Right lobe of liver (tissue), 6 donors: ENCODE results near the gene EXOSC6. TPM values are rescaled to one million over a fixed set of nuclear protein-coding genes. Genes with fewer than 3 reads are reported as not detected.
A peak's percentile ranks its signal among the peaks of the same experiment; 100 is the strongest.
"Not testable (repeated sequence)": the region's sequence is repeated elsewhere in the genome, so short reads cannot be mapped to it uniquely, and the experiment has no call there.

ENCODE experiments used
- ATAC-seq, 4 donors: fragments of 200-7000 bp; cut with Tn5 transposase; one replicate each; pipeline ENCODE4 v1.9.1; 2020; ENCODE audit warnings: mild to moderate bottlenecking in 4 of 4, moderate library complexity in 4 of 4
- DNase-seq, 3 donors: peaks; one replicate each; pipeline ENCODE4 v3.0.0-alpha.2; 2020
- H3K27ac ChIP-seq, 3 donors: fragments of 200-600 bp; one replicate each; pipeline ENCODE4 v1.8.0; 2022
- H3K27me3 ChIP-seq, 2 donors: fragments of 200-600 bp; one replicate each; pipeline ENCODE4 v1.8.0; 2022
- H3K36me3 ChIP-seq, 4 donors: fragments of 200-600 bp; sonication (generic) in 1 of 4; one replicate each; pipeline versions ENCODE4 v1.5.1 to v1.8.0; 2017 to 2022; ENCODE audit warnings: control low read depth in 1 of 4
- H3K4me1 ChIP-seq, 4 donors: fragments of 200-600 bp; sonication (generic) in 1 of 4; one replicate each; pipeline versions ENCODE4 v1.5.1 to v1.8.0; 2017 to 2022; ENCODE audit warnings: control low read depth in 1 of 4
- H3K4me3 ChIP-seq, 3 donors: fragments of 200-600 bp; one replicate each; pipeline ENCODE4 v1.8.0; 2022
- H3K9me3 ChIP-seq, 4 donors: fragments of 200-600 bp; sonication (generic) in 1 of 4; one replicate each; pipeline versions ENCODE4 v1.5.1 to v1.8.0; 2017 to 2022; ENCODE audit warnings: control low read depth in 1 of 4
- CTCF ChIP-seq, 4 donors: fragments of 200-600 bp in 3 of 4; fragments of 450-650 bp in 1 of 4; IDR thresholded peaks; one replicate each; pipeline versions ENCODE4 v1.5.1 to v1.8.0; 2016 to 2022; ENCODE audit warnings: antibody characterized with exemption in 4 of 4, mild to moderate bottlenecking in 2 of 4
- POLR2A ChIP-seq: fragments of 450-650 bp; IDR thresholded peaks from one replicate; pipeline ENCODE4 v1.6.1; 2017; ENCODE audit warnings: antibody characterized with exemption, mild to moderate bottlenecking
- WGBS: methylation state at CpG from one replicate; pipeline ENCODE4 v1.1.6; 2018; ENCODE audit warnings: low coverage, low lambda C conversion rate; ENCODE audit not compliant: insufficient coverage; ENCODE audit errors: missing lambda C conversion rate; 5-methylcytosine and 5-hydroxymethylcytosine counted together
- intact Hi-C, 2 donors: fragments of 100-400 bp; cut with DNase I; formaldehyde crosslinking; loops; one replicate each; pipeline versions ENCODE4 v1.11.2 to v1.14.1; 2022
- total RNA-seq, 6 experiments: library from RNA; depleted of rRNA in 2 of 6; stranded (reverse); fragments of >200 nt in 2 of 6; fragmentation: NEBNext Ultra II Directional in 3 of 6; extraction: Animal tissue kit (Norgen Biotek cat#: 25700) in 3 of 6; gene quantifications; one replicate each; pipeline versions ENCODE4 v1.1.0 to v1.2.4, GENCODE V29; 2016 to 2023
- donor health status: DM: no; HTN: yes; CAD: no.
- donor health status: DM: no; HTN: no; CAD: no.
- donor health status: DM: no; HTN: no; CAD: no.
- donor health status: DM: no; HTN: yes; CAD: no.
- donor health status: DM: no; HTN: yes; CAD: no.

The EXOSC6 gene
- total RNA-seq, 6 experiments from 2014 or later, result 6.1 to 13.1 (median 10.2) TPM

DNA sequence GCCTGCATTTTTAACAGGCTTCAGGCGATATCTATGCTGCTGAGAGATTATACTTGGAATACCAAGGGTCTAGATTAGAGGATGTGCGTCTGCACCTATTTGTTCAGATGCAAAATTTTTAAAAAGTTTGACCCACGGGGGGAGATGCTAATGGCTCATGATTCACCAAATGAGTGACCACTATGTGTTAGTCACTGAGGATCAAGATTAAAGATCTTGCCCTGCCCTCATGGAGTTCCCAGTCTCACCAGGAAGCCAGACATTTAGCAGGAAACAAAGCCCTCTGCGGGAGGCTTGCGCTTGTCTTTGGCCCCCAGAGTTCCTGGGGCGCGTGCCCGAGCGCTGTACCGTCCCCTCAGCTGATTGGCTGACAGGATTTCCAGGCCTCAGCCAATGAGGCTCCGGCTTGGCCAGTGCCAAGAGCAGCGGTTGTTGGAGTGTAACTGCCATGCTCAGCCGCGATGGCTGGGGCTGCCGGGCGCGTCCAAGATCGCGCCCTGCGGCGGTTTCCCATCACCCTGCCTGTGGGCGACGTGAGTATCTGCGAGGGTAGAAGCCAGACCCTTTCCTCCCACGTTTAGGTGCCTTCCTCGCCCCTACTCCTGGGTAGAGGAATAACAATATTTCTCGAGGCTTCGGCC lies 42.8 kb upstream of the EXOSC6 start:
- ATAC-seq (no peak), DNase-seq (peak in 1 of 3 donors; percentile 37)
- Histone ChIP-seq H3K27ac (no peak overlapping the region), H3K4me3 (no peak overlapping the region), H3K4me1 (peaks cover 0 to 9% (median 2%) of the 10 kb centered on the region in 4 donors), H3K27me3 (no peaks in the 10 kb centered on the region), H3K9me3 (no peaks in the 10 kb centered on the region), H3K36me3 (no peaks in the 10 kb centered on the region)
- TF ChIP-seq POLR2A, result no peak
- intact Hi-C loops, result no loop called here
- 92% methylated on average over 8 of the region's 28 CpGs for WGBS

DNA sequence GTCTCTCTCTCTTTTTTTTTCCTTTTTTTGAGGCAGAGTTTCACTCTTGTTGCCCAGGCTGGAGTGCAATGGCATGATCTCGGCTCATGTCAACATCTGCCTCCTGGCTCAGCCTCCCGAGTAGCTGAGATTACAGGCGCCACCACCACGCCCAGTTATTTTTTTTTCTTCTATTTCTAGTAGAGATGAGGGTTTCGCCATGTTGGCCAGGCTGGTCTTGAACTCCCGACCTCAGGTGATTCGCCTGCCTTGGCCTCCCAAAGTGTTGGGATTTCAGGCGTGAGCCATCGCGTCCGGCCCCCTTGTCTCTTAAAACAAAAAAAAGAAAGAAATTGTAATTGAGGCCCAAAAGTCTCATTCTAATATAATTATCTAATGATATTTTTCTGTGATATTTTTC lies 40.4 kb upstream of the EXOSC6 start:
- ATAC-seq, result not testable (repeated sequence)

DNA sequence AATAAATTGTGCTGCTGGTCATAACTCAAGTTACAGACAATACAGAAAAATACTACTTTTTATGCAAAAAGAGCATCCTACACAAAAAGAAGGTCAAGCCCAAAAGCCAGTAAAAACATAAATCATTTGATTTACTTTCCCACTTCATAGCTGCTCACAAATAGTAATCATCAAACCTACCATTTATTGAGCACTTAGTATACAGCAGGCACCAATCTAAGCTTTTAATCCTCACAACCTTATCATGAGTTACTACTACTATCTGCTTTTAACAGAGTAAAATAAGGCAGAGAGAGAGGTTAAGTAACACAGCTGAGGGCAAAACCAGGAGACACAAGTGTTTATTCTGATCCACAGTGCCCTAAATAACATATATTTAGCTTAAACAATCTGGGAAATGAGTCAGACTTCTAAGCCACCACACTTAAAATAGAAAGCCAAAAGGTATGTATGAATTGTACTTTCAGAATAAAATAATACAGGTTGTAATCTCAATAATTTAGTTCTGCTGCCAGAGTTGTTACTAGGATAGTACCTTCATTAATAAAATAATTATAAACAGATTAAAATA lies 39.3 kb upstream of the EXOSC6 start:
- Histone ChIP-seq H3K9me3 (no peaks in the 10 kb centered on the region), H3K4me3 (no peak overlapping the region), H3K36me3 (no peaks in the 10 kb centered on the region), H3K4me1 (peaks cover 0 to 17% (median 2%) of the 10 kb centered on the region in 4 donors), H3K27me3 (no peaks in the 10 kb centered on the region), H3K27ac (no peak overlapping the region)
- no peak for ATAC-seq
- TF ChIP-seq POLR2A, result no peak
- TF ChIP-seq CTCF (IDR thresholded peaks at IDR 0.05), result no peak
- intact Hi-C loops, result no loop called here
- DNase-seq, result no peak

More for the DNA sequence above, 40.4 kb upstream of the EXOSC6 start:
- 90% methylated on average over 11 of the region's 11 CpGs for WGBS
- H3K9me3 ChIP-seq, H3K27me3 ChIP-seq, intact Hi-C loops, H3K36me3 ChIP-seq, H3K27ac ChIP-seq, H3K4me3 ChIP-seq: not testable (repeated sequence)
- peak in 1 of 3 donors; percentile 6 for DNase-seq
- peaks cover 0 to 13% (median 2%) of the 10 kb centered on the region in 4 donors for H3K4me1 ChIP-seq

DNA sequence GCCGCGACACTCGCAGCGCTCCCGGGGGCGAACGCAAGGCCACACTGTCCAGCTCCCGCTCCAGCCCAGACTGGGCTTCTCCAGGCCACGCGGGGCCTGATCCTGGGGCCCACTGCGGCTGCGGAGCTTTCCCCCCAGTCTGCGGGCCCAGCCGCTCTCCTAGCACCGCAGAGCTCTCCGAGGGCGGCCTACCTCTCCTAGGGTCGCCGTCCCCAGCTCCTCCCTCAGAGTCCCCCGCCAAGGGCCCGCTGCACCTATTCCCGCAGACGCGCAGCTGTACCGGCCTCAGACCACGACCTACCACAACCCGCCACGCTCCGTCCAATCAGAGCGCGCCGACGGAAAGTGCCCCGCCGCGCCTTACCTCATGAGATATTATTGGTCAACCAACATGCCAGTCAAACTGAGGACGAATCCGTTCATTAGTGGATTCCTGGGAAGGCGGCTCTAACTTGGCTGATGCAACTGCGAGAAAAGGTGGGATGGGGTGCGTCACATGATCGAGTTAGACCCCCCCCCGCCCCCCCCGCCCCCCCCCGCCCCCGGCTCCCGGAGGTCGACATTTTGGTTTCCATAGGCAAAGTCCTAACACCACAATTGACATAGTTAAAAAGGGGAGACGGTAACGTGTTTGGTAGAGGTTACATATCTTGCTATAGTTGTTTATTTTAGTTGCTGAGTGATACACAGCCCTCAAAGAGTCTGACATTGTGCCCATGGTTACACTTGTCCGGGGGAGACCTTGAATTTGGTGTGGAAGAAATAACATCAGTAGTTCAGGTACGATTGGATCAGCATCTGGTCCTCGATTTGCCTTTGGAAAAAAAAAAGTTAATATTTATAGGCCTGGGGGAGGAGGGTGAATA lies 37.7 kb upstream of the EXOSC6 start, which contains the start of gene AARS1:
AARS1 (minus strand) TSS at position 278 of the 866 bp plus-strand sequence. CDS start 6,743 bp downstream, outside the sequence.
- intact Hi-C loops, result no loop called here
- H3K27ac ChIP-seq, result peak within 1 kb of the TSS; percentile 77 to 93 (median 88)
- 5% methylated on average over 19 of the region's 53 CpGs for whole genome bisulfite sequencing

DNA sequence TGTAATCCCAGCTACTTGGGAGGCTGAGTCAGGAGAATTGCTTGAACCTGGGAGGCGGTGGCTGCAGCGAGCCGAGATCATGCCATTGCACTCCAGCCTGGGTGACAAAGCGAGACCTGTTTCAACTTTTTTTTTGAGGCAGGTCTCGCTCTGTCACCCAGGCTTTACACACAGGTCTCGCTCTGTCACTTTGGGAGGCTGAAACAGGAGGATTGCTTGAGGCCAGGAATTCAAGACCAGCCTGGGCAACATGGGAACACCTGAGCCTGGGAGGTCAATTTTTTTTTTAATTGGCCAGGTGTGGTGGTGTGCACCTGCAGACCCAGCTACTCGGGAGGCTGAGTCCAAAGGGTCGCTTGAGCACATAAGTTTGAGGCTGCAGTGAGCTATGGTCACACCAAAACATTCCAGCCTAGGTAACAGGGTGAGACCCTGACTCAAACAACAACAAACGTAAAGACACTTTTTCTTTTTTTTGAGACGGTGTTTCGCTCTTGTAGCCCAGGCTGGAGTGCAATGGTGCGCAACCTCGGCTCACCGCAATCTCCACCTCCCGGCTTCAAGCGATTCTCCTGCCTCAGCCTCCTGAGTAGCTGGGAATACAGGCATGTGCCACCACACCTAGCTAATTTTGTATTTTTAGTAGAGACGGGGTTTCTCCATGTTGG lies 35.7 kb upstream of the EXOSC6 start:
- H3K27ac ChIP-seq, H3K9me3 ChIP-seq, ATAC-seq, intact Hi-C loops, H3K27me3 ChIP-seq: not testable (repeated sequence)
- DNase-seq, result peak in 1 of 3 donors; percentile 35
- peaks cover 0 to 39% (median 11%) of the 10 kb centered on the region in 4 donors for H3K4me1 ChIP-seq
- peaks cover 0 to 16% (median 2%) of the 10 kb centered on the region in 4 donors for H3K36me3 ChIP-seq
- H3K4me3 ChIP-seq, result peak overlapping the region in 2 of 3 donors; percentile 79 to 88
- 100% methylated on average over 3 of the region's 17 CpGs for WGBS

More for the DNA sequence above, 37.7 kb upstream of the EXOSC6 start, which contains the start of gene AARS1:
- Histone ChIP-seq H3K4me1 (peaks cover 0 to 19% (median 2%) of the 10 kb centered on the region in 4 donors), H3K9me3 (no peaks in the 10 kb centered on the region), H3K36me3 (peaks cover 0 to 7% (median 1%) of the 10 kb centered on the region in 4 donors), H3K27me3 (no peaks in the 10 kb centered on the region), H3K4me3 (peak within 1 kb of the TSS; percentile 79 to 95 (median 88))
- TF ChIP-seq CTCF (IDR thresholded peaks at IDR 0.05) (no peak), POLR2A (peak; percentile 98)
- peak; percentile 97 to 98 (median 97) for DNase-seq
- peak; percentile 96 to 99 (median 98) for ATAC-seq
